ENCODE measurements around the gene PKP2.

DNA sequence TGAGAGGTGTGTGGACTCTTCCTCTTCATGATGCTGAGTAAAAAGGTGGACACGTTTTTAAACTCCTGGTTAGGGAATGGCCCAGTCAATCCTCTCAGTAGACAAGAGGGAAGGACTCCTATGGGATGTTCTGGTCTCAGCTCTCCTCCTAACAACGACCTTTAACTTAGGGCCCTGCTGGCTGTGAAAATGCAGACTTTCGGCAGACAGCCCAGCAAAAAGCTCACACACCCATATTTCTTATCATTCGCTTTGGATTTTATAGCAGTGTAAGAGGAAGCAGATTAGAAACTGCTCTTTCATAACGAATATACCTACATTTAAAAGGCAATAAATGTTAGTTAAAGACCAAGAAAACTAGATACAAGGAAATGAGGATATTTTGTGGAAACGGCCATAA lies 122.9 kb downstream of the PKP2 start:
- TF ChIP-seq, protein P1, sequence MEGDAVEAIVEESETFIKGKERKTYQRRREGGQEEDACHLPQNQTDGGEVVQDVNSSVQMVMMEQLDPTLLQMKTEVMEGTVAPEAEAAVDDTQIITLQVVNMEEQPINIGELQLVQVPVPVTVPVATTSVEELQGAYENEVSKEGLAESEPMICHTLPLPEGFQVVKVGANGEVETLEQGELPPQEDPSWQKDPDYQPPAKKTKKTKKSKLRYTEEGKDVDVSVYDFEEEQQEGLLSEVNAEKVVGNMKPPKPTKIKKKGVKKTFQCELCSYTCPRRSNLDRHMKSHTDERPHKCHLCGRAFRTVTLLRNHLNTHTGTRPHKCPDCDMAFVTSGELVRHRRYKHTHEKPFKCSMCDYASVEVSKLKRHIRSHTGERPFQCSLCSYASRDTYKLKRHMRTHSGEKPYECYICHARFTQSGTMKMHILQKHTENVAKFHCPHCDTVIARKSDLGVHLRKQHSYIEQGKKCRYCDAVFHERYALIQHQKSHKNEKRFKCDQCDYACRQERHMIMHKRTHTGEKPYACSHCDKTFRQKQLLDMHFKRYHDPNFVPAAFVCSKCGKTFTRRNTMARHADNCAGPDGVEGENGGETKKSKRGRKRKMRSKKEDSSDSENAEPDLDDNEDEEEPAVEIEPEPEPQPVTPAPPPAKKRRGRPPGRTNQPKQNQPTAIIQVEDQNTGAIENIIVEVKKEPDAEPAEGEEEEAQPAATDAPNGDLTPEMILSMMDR (IDR thresholded peaks at IDR 0.05; ENCODE audit: low read length): no peak
- no peak for TF ChIP-seq EZH2 (IDR thresholded peaks at IDR 0.05; ENCODE audit: borderline replicate concordance, low read length)
